NB4 (cell line): ENCODE results near the gene GRIN2A.

Experiments
- DNase-seq: peaks from one replicate; pipeline ENCODE4 v3.0.0; 2010; ENCODE audit warnings: low read depth
- H3K4me3 ChIP-seq: one replicate; pipeline ENCODE4 v1.5.1; 2011; ENCODE audit warnings: mild to moderate bottlenecking, low read depth, low read length, moderate library complexity
- CTCF ChIP-seq: IDR thresholded peaks from one replicate; pipeline ENCODE4 v1.5.1; 2012; ENCODE audit warnings: low read depth, low read length
- MAX ChIP-seq: IDR thresholded peaks from 2 replicates; pipeline ENCODE4 v1.6.1; 2011; ENCODE audit warnings: low read depth, low read length
- MYC ChIP-seq: IDR thresholded peaks from 2 replicates; pipeline ENCODE4 v1.6.1; 2011; ENCODE audit warnings: low read depth, low read length
- POLR2A ChIP-seq: IDR thresholded peaks from 2 replicates; pipeline ENCODE4 v1.6.1; 2011; ENCODE audit warnings: mild to moderate bottlenecking; ENCODE audit not compliant: insufficient read length; ENCODE audit errors: extremely low read depth

GRIN2A gene

GRCh38 chr16:10121897-10122425 is 60.3 kb downstream of the GRIN2A start:
- no peak overlapping the region for H3K4me3 ChIP-seq
- TF ChIP-seq MAX (no peak), MYC (no peak), CTCF (no peak), POLR2A (no peak)
- DNase-seq = no peak

- DNase-seq = no peak
- no peak overlapping the region for H3K4me3 ChIP-seq
- no peak for TF ChIP-seq CTCF
- TF ChIP-seq MAX = no peak
- no peak for TF ChIP-seq MYC
- no peak for TF ChIP-seq POLR2A
Measured at GRCh38 chr16:10121491-10121890, 60.7 kb downstream of the GRIN2A start.

DNA sequence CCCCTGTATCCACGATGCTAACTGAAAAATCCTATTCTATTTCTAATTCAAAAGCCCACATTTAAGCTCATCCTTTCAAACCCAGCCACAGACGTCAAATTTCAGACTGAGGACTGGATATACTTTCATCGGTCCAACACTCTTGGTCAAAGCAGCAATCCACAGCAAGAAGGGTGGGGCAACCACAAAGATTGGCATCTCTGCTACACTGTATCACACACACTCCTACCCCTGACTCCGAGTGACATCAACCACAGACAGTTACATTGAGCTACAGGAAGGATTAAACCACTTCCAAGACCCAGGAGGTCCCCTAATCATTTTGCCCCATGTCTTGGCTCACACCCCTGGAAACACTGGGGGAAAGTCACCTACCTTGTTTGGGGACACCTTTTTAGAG is 61.3 kb downstream of the GRIN2A start:
- H3K4me3 ChIP-seq = no peak overlapping the region
- TF ChIP-seq POLR2A = no peak
- no peak for TF ChIP-seq MAX
- no peak for TF ChIP-seq CTCF
- no peak for TF ChIP-seq MYC
- no peak for DNase-seq

DNA sequence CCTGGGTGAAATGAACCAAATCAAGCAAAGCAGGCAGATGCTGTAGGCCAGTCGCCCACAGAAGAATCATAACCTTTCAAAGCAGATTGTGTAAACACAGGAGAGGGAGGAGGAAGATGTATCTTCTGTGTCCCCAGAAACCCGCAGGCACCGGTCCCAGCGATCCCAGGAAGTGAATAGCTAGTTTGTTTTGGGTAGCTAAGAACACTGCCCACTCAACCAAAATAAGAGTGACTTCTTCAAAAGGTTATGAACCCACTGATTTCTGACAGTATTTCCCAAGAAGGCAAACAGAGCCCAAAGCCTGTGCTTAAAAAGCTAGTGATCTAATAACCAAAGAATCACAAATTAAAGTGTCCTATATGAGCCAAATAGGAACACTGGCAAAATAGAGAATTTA is 67.8 kb downstream of the GRIN2A start:
- TF ChIP-seq MYC (no peak), POLR2A (no peak), MAX (no peak), CTCF (no peak)
- no peak for DNase-seq

DNA sequence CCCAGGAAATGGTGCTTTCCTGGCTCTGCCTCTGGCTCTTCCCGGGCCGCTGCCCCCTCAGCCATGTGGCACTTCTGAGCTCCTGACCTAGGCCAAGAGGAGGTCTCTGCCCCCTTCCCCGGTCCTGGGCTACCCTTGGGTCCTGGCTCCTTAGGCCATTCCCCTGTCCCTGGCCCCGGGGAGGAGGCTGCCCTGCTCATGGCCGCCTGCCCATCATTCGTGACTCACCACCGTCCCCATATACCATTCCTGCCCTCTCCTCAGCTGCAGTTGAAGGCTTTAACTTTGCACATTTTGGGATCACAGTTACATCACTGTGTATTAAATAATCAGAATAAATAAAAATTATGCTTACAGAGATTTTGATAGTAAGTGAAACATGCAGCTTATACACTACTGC is 69.0 kb downstream of the GRIN2A start:
- TF ChIP-seq MYC = no peak
- TF ChIP-seq MAX = no peak
- TF ChIP-seq CTCF = no peak
- TF ChIP-seq POLR2A = no peak
- DNase-seq = no peak
- no peak overlapping the region for H3K4me3 ChIP-seq

More for the DNA sequence above, 67.8 kb downstream of the GRIN2A start:
- no peak overlapping the region for H3K4me3 ChIP-seq
